HepG2 (cell line): Measurements from ENCODE around the gene CNOT8. TPM values are rescaled to one million over a fixed set of nuclear protein-coding genes. Genes with fewer than 3 reads are reported as not detected.

ENCODE experiments used
- FOSL2 ChIP-seq: sonication (generic); formaldehyde crosslinking; IDR thresholded peaks from 2 replicates; pipeline ENCODE4 v1.4.0; 2020; ENCODE audit warnings: missing genetic modification reagents
- HNRNPH1 ChIP-seq: fragments of 200-400 bp; formaldehyde crosslinking; optimal IDR thresholded peaks from 2 replicates; pipeline ENCODE3; 2017; ENCODE audit warnings: mild to moderate bottlenecking, low read depth, low read length
- POLR2A ChIP-seq, 2 experiments: IDR thresholded peaks; 2 replicates each; pipeline ENCODE4 v1.6.1; 2011; ENCODE audit warnings: low read depth in 2 of 2, low read length in 2 of 2, mild to moderate bottlenecking in 1 of 2, moderate library complexity in 1 of 2; ENCODE audit not compliant: insufficient read depth in 1 of 2
- RBM22 ChIP-seq: fragments of 200-400 bp; formaldehyde crosslinking; optimal IDR thresholded peaks from 2 replicates; pipeline ENCODE3; 2017; ENCODE audit warnings: mild to moderate bottlenecking, low read length, moderate library complexity
- U2AF1 ChIP-seq: fragments of 200-400 bp; formaldehyde crosslinking; optimal IDR thresholded peaks from 2 replicates; pipeline ENCODE3; 2017; ENCODE audit warnings: mild to moderate bottlenecking, low read depth, low read length
- ZC3H13 ChIP-seq: sonication (generic); formaldehyde crosslinking; IDR thresholded peaks from 2 replicates; pipeline ENCODE4 v1.8.1; 2023; ENCODE audit warnings: mild to moderate bottlenecking, missing genetic modification reagents, moderate library complexity
- ZNF276 ChIP-seq: sonication (generic); formaldehyde crosslinking; IDR thresholded peaks from 2 replicates; pipeline ENCODE4 v1.4.0; 2020; ENCODE audit warnings: mild to moderate bottlenecking, low read depth, missing genetic modification reagents
- ZNF646 ChIP-seq: sonication (generic); formaldehyde crosslinking; IDR thresholded peaks from 2 replicates; pipeline ENCODE4 v1.9.0; 2021; ENCODE audit warnings: mild to moderate bottlenecking, missing genetic modification reagents
- ZUFSP ChIP-seq: sonication (generic); formaldehyde crosslinking; IDR thresholded peaks from 2 replicates; pipeline ENCODE4 v1.9.0; 2021; ENCODE audit warnings: missing genetic modification reagents, mild to moderate bottlenecking, borderline replicate concordance
- polyA plus RNA-seq, 8 experiments: library from polyadenylated mRNA; depleted of rRNA in 3 of 8; stranded (reverse) in 7 of 8; unstranded in 1 of 8; fragments of >200 nt; fragmentation: Illumina TruSeq in 4 of 8; extraction: Trizol in 4 of 8; gene quantifications; 2 replicates each; pipeline versions ENCODE4 v1.2.1 to v1.2.3, GENCODE V29; 2011 to 2016; ENCODE audit warnings: low read depth in 4 of 8, missing spikeins in 1 of 8, mixed read lengths in 1 of 8; ENCODE audit not compliant: insufficient read depth in 1 of 8
- total RNA-seq, 5 experiments: library from RNA; depleted of rRNA; stranded (reverse); fragments of >200 nt; fragmentation: Illumina TruSeq; extraction: Trizol; gene quantifications; 2 replicates each; pipeline ENCODE4 v1.2.3, GENCODE V29; 2016; ENCODE audit warnings: low read depth in 1 of 5

The CNOT8 gene
- total and polyA plus RNA-seq, 2 of the 13 experiments (the other 11 are each of a cell fraction or from before 2014, with no cell fraction given), result 37.1 to 74.9 TPM

GRCh38 chr5:154818471-154819116 is 39.8 kb upstream of the CNOT8 start (continued):
- no peak for TF ChIP-seq ZNF276 (CRISPR knock-in tag)
- no peak for TF ChIP-seq U2AF1
- 0 out of 2 replicates have a peak, but pooled peaks have one; percentile 14 for TF ChIP-seq ZC3H13 (CRISPR knock-in tag)
- no peak for TF ChIP-seq ZUFSP (CRISPR knock-in tag)
- no peak for TF ChIP-seq ZNF646
- peak; percentile 12 for TF ChIP-seq RBM22
- TF ChIP-seq HNRNPH1, result no peak
- 0 out of 4 replicates have a peak, but pooled peaks of 1 of the 2 experiments have one; percentile 19 for TF ChIP-seq POLR2A (IDR thresholded peaks at IDR 0.05; ENCODE audit: insufficient read depth in 1 of 2, low read depth in 2 of 2, low read length in 2 of 2)
- TF ChIP-seq FOSL2, result no peak
